Tibial nerve (tissue), 4 donors: ENCODE data around the gene TAB2. TPM values are rescaled to one million over a fixed set of nuclear protein-coding genes. Genes with fewer than 3 reads are reported as not detected.

Experiments used
- DNase-seq, 2 donors: peaks; one replicate each; pipeline ENCODE4 v3.0.0-alpha.2; 2019; ENCODE audit warnings: low spot score in 2 of 2
- H3K27ac ChIP-seq, 4 donors: fragments of 200-600 bp; sonication (generic) in 3 of 4; one replicate each; pipeline ENCODE4 v1.5.1; 2017 to 2019; ENCODE audit warnings: mild to moderate bottlenecking in 1 of 4
- H3K27me3 ChIP-seq, 2 donors: fragments of 200-600 bp; sonication (generic) in 1 of 2; one replicate each; pipeline versions ENCODE4 v1.5.1 to v1.6.0; 2017 to 2019
- H3K36me3 ChIP-seq, 3 donors: fragments of 200-600 bp; sonication (generic); one replicate each; pipeline ENCODE4 v1.5.1; 2018 to 2019
- H3K4me1 ChIP-seq, 4 donors: fragments of 200-600 bp; sonication (generic) in 3 of 4; one replicate each; pipeline ENCODE4 v1.5.1; 2017 to 2019
- H3K4me3 ChIP-seq, 4 donors: fragments of 200-600 bp; sonication (generic) in 3 of 4; one replicate each; pipeline ENCODE4 v1.5.1; 2017 to 2019; ENCODE audit warnings: mild to moderate bottlenecking in 1 of 4, moderate library complexity in 1 of 4
- H3K9me3 ChIP-seq, 4 donors: fragments of 200-600 bp; sonication (generic) in 3 of 4; one replicate each; pipeline ENCODE4 v1.5.1; 2017 to 2019
- CTCF ChIP-seq, 5 experiments: fragments of 200-600 bp in 3 of 5; fragments of 450-650 bp in 2 of 5; sonication (generic) in 3 of 5; IDR thresholded peaks; one replicate each; pipeline ENCODE4 v1.5.1; 2016 to 2019; ENCODE audit warnings: antibody characterized with exemption in 5 of 5, mild to moderate bottlenecking in 3 of 5, moderate library complexity in 2 of 5
- EP300 ChIP-seq, 2 donors: sonication (generic); formaldehyde crosslinking; IDR thresholded peaks; one replicate each; pipeline ENCODE4 v1.6.1; 2017; ENCODE audit warnings: antibody characterized with exemption in 2 of 2, mild to moderate bottlenecking in 1 of 2
- POLR2A ChIP-seq, 2 donors: fragments of 450-650 bp; IDR thresholded peaks; one replicate each; pipeline ENCODE4 v1.6.1; 2017; ENCODE audit warnings: antibody characterized with exemption in 2 of 2, mild to moderate bottlenecking in 2 of 2, moderate library complexity in 2 of 2
- WGBS, 2 donors: methylation state at CpG; one replicate each; pipeline ENCODE4 v1.1.5; 2018; 5-methylcytosine and 5-hydroxymethylcytosine counted together
- total RNA-seq, 4 donors: library from RNA; depleted of rRNA; stranded (reverse); fragments of >200 nt; gene quantifications; one replicate each; pipeline ENCODE4 v1.1.0, GENCODE V29; 2016

TAB2 gene
- total RNA-seq, 4 donors from 2014 or later, result 57.5 to 101 (median 74.7) TPM

- H3K36me3 ChIP-seq, result no peaks in the 10 kb centered on the region
- H3K4me3 ChIP-seq, result no peak overlapping the region
- no peak overlapping the region for H3K27ac ChIP-seq
- WGBS, 2 donors, result 73 to 79% methylated on average over 2 of the region's 2 CpGs
- no peaks in the 10 kb centered on the region for H3K9me3 ChIP-seq
- no peak for DNase-seq
- no peaks in the 10 kb centered on the region for H3K27me3 ChIP-seq
- peaks cover 0 to 87% (median 46%) of the 10 kb centered on the region in 4 donors for H3K4me1 ChIP-seq
- TF ChIP-seq CTCF (IDR thresholded peaks at IDR 0.05), result no peak
- no peak for TF ChIP-seq EP300 (IDR thresholded peaks at IDR 0.05)
- no peak for TF ChIP-seq POLR2A (IDR thresholded peaks at IDR 0.05)
Observed at GRCh38 chr6:149327638-149328037, 10.1 kb downstream of the TAB2 start.

DNA sequence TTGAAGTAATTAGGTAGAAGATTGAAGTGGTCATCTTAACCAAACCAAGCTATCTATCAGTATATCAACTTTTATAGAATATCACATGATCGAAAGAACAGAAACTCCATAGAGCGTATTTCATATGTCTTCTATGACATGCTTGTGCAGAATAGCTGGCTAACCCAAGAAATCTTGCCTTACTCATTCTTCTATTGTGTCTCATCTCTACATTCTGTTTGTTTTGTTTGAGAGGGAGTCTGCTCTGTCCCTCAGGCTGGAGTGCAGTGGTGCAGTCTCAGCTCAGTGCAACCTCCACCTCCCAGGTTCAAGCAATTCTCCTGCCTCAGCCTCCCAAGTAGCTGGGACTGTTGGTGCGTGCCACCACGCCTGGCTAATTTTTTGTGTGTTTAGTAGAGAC, 10.6 kb downstream of the TAB2 start:
- TF ChIP-seq EP300 (IDR thresholded peaks at IDR 0.05), result no peak
- no peaks in the 10 kb centered on the region for H3K27me3 ChIP-seq
- DNase-seq, result no peak
- WGBS, 2 donors, result 96 to 99% methylated on average over 4 of the region's 4 CpGs
- no peaks in the 10 kb centered on the region for H3K9me3 ChIP-seq
- no peak overlapping the region for H3K4me3 ChIP-seq
- H3K36me3 ChIP-seq, result no peaks in the 10 kb centered on the region
- H3K4me1 ChIP-seq, result peaks cover 0 to 87% (median 46%) of the 10 kb centered on the region in 4 donors
- H3K27ac ChIP-seq, result no peak overlapping the region

GRCh38 chr6:149329529-149329928, 12.0 kb downstream of the TAB2 start:
- H3K4me1 ChIP-seq, result peaks cover 0 to 87% (median 44%) of the 10 kb centered on the region in 4 donors
- DNase-seq, result no peak
- TF ChIP-seq CTCF (IDR thresholded peaks at IDR 0.05) (no peak), POLR2A (IDR thresholded peaks at IDR 0.05) (no peak), EP300 (IDR thresholded peaks at IDR 0.05) (no peak)
- H3K4me3 ChIP-seq, result no peak overlapping the region
- no peaks in the 10 kb centered on the region for H3K27me3 ChIP-seq
- WGBS, 2 donors, result 64 to 71% methylated on average over 1 of the region's 1 CpG
- H3K27ac ChIP-seq, result no peak overlapping the region
- no peaks in the 10 kb centered on the region for H3K36me3 ChIP-seq
- no peaks in the 10 kb centered on the region for H3K9me3 ChIP-seq

DNA sequence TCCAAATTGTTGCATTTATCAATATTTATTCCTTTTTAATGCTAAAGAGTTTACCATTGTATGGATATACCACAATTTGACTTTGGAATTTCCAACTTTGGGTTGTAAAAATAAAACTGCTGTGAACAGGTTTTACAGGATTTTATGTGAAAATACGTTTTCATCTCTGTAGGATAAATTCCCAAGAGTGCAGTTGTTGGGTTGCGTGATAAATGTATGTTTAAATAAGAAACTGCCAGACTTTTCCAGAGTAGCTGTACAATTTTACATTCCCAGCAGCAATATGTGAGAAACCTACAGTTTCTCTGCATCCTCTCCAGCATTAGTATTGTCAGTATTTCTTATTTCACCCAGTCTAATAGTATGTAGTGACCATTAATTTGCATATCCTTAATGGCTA, 12.6 kb downstream of the TAB2 start:
- H3K4me1 ChIP-seq, result peaks cover 0 to 87% (median 47%) of the 10 kb centered on the region in 4 donors
- H3K27me3 ChIP-seq, result no peaks in the 10 kb centered on the region
- no peak for DNase-seq
- 79 to 83% methylated on average over 2 of the region's 2 CpGs for WGBS, 2 donors
- no peaks in the 10 kb centered on the region for H3K36me3 ChIP-seq
- TF ChIP-seq EP300 (IDR thresholded peaks at IDR 0.05) (no peak), CTCF (IDR thresholded peaks at IDR 0.05) (no peak), POLR2A (IDR thresholded peaks at IDR 0.05) (no peak)
- H3K27ac ChIP-seq, result no peak overlapping the region
- no peaks in the 10 kb centered on the region for H3K9me3 ChIP-seq
- no peak overlapping the region for H3K4me3 ChIP-seq

DNA sequence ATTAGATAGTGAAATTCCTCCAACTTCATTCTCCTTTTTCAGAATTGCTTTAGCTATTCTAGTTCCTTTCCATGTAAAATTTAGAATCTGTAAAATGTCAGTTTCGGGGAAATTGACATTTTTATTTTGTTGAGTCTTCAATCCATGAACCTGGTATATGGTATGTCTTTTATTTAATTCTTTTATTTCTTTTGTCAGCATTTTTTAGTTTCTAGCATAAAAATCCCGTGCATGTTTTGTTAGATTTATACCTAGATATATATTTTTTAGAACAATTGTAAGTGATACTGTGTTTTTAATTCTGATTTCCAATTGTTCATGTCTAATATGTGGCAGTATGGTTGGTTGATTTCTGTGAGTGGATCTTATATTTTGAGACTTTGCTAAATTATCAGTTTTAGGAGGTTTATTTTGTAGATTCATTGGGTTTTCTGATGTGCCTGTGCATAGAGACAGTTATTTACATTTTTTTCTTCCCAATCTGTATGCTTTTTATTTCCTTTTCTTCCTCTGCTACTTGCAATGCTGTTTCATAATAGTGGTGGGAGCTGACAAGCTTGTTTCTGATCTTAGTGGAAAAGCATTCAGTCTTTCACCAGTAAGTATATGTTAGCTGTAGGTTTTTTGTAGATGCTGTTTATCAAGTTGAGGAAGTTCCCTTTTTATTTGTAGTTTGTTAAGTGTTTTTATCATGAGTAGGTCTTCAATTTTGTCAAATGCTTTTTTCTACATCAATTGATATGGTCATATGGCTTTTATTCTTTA, 13.7 kb downstream of the TAB2 start:
- TF ChIP-seq POLR2A (IDR thresholded peaks at IDR 0.05), result no peak
- no peak for TF ChIP-seq EP300 (IDR thresholded peaks at IDR 0.05)
- no peak for TF ChIP-seq CTCF (IDR thresholded peaks at IDR 0.05)
- WGBS, 2 donors, result 81 to 84% methylated on average over 2 of the region's 2 CpGs
- peaks cover 0 to 89% (median 53%) of the 10 kb centered on the region in 4 donors for H3K4me1 ChIP-seq

More for the DNA sequence above, 13.7 kb downstream of the TAB2 start:
- no peak for DNase-seq
- no peak overlapping the region for H3K27ac ChIP-seq
- no peaks in the 10 kb centered on the region for H3K27me3 ChIP-seq
- H3K9me3 ChIP-seq, result no peaks in the 10 kb centered on the region
- H3K4me3 ChIP-seq, result no peak overlapping the region
- no peaks in the 10 kb centered on the region for H3K36me3 ChIP-seq
